HCT116 (cell line): Measurements from ENCODE around the gene GRIN2D. TPM values are rescaled to one million over a fixed set of nuclear protein-coding genes. Genes with fewer than 3 reads are reported as not detected.

ENCODE experiments used
- ATAC-seq: fragments of 200-7000 bp; cut with Tn5 transposase; 2 replicates; pipeline ENCODE4 v1.9.1; 2020; ENCODE audit warnings: mild to moderate bottlenecking, moderate library complexity
- BruUV-seq: library from RNA; stranded (reverse); fragments of 400-500 nt; replicated peaks from 2 replicates; lab custom pipeline; 2021; lab: Mats Ljungman, UMichigan
- CTCF ChIA-PET: fragments of 300-600 bp; sonication (Branson Sonifier 250); formaldehyde crosslinking; loops from one replicate; lab custom pipeline; 2021; ENCODE audit warnings: antibody characterized with exemption; lab: Charles Lee
- POLR2A ChIA-PET: fragments of 300-600, 350-600 bp; sonication (Branson Sonifier 250); formaldehyde crosslinking; loops from one replicate; lab custom pipeline; 2021; ENCODE audit warnings: antibody characterized with exemption; lab: Charles Lee
- RAD21 ChIA-PET, 2 experiments: fragments of 300-600 bp; sonication (Branson Sonifier 250); formaldehyde crosslinking; loops; one replicate each; lab custom pipeline; 2023; ENCODE audit warnings: low total read pairs in 2 of 2; ENCODE audit not compliant: uncharacterized antibody in 2 of 2, unreplicated experiment in 2 of 2, low non-redundant PET in 1 of 2; lab: Charles Lee
- DNase-seq: peaks from one replicate; pipeline ENCODE4 v3.0.0-alpha.2; 2010; ENCODE audit warnings: low read depth, low spot score
- H2AFZ ChIP-seq: fragments of 200-600 bp; shearing (Covaris generic), sonication (generic); 2 replicates; pipeline ENCODE4 v1.6.1; 2017; ENCODE audit warnings: low read depth, mixed run types, mixed read lengths, antibody characterized with exemption, low read length; ENCODE audit not compliant: poor library complexity, severe bottlenecking
- H3K27ac ChIP-seq: 2 replicates; pipeline ENCODE4 v1.5.1; 2012; ENCODE audit warnings: low read depth, low read length
- H3K27me3 ChIP-seq: fragments of 200-600 bp; sonication (generic); 2 replicates; pipeline ENCODE4 v1.6.1; 2016; ENCODE audit warnings: mixed run types, low read length, mixed read lengths; ENCODE audit not compliant: insufficient read depth
- H3K36me3 ChIP-seq, 2 experiments: fragments of 200-500 bp in 1 of 2; fragments of 200-600 bp in 1 of 2; sonication (Bioruptor generic) in 1 of 2; sonication (generic) in 1 of 2; 2 replicates each; pipeline versions ENCODE4 v1.5.1 to v1.6.1; 2014 to 2016; ENCODE audit warnings: low read length in 2 of 2, inconsistent platforms in 1 of 2, mixed read lengths in 1 of 2, mixed run types in 1 of 2; ENCODE audit not compliant: insufficient read depth in 2 of 2, control insufficient read depth in 1 of 2
- H3K4me1 ChIP-seq, 2 experiments: fragments of 200-600 bp in 1 of 2; sonication (generic) in 1 of 2; 2 replicates each; pipeline versions ENCODE4 v1.5.1 to v1.6.1; 2012 to 2017; ENCODE audit warnings: low read length in 2 of 2, inconsistent platforms in 1 of 2, mild to moderate bottlenecking in 1 of 2, mixed read lengths in 1 of 2, mixed run types in 1 of 2, moderate library complexity in 1 of 2; ENCODE audit not compliant: insufficient read depth in 2 of 2, control insufficient read depth in 1 of 2
- H3K4me2 ChIP-seq: fragments of 200-600 bp; sonication (generic); 2 replicates; pipeline ENCODE4 v1.6.1; 2017; ENCODE audit warnings: mixed run types, low read length, mixed read lengths
- H3K4me3 ChIP-seq, 2 experiments: fragments of 200-600 bp in 1 of 2; sonication (generic) in 1 of 2; replicated peaks in 1 of 2; 2 replicates each; pipeline ENCODE4 v1.5.1; 2011 to 2016; ENCODE audit warnings: low read length in 2 of 2, control low read depth in 1 of 2, low read depth in 1 of 2, mild to moderate bottlenecking in 1 of 2, mixed read lengths in 1 of 2, mixed run types in 1 of 2
- H3K79me2 ChIP-seq: fragments of 200-600 bp; sonication (generic); 2 replicates; pipeline ENCODE4 v1.6.1; 2017; ENCODE audit warnings: mild to moderate bottlenecking, mixed run types, low read length, moderate library complexity, mixed read lengths; ENCODE audit not compliant: insufficient read depth
- H3K9ac ChIP-seq: fragments of 200-600 bp; sonication (generic); 2 replicates; pipeline ENCODE4 v1.6.1; 2016; ENCODE audit warnings: low read length, mixed read lengths
- H3K9me2 ChIP-seq: fragments of 200-600 bp; sonication (generic), shearing (Covaris generic); 2 replicates; pipeline ENCODE4 v1.6.1; 2017; ENCODE audit warnings: mixed run types, mild to moderate bottlenecking, moderate library complexity; ENCODE audit not compliant: insufficient read depth
- H3K9me3 ChIP-seq, 2 experiments: fragments of 200-500 bp in 1 of 2; fragments of 200-600 bp in 1 of 2; sonication (Bioruptor generic) in 1 of 2; sonication (generic) in 1 of 2; 2 replicates each; pipeline ENCODE4 v1.6.1; 2014 to 2017; ENCODE audit warnings: low read length in 2 of 2, mixed read lengths in 2 of 2, inconsistent platforms in 1 of 2, low read depth in 1 of 2, mild to moderate bottlenecking in 1 of 2, mixed run types in 1 of 2, moderate library complexity in 1 of 2; ENCODE audit not compliant: control insufficient read depth in 1 of 2, insufficient read depth in 1 of 2
- H4K20me1 ChIP-seq: fragments of 200-600 bp; sonication (generic), shearing (Covaris generic); 2 replicates; pipeline ENCODE4 v1.6.1; 2017; ENCODE audit warnings: mixed run types, mild to moderate bottlenecking, moderate library complexity; ENCODE audit not compliant: insufficient read depth
- CEBPB ChIP-seq: IDR thresholded peaks from 2 replicates; pipeline ENCODE4 v1.6.1; 2012; ENCODE audit warnings: low read depth
- EZH2 ChIP-seq: fragments of 200-600 bp; sonication (generic); IDR thresholded peaks from 2 replicates; pipeline ENCODE4 v1.6.1; 2017; ENCODE audit warnings: antibody characterized with exemption, mixed run types
- EZH2phosphoT487 ChIP-seq: fragments of 200-600 bp; IDR thresholded peaks from 2 replicates; pipeline ENCODE4 v1.6.1; 2018; ENCODE audit warnings: antibody characterized with exemption, borderline replicate concordance
- FOSL1 ChIP-seq: IDR thresholded peaks from 2 replicates; pipeline ENCODE4 v1.6.1; 2012; ENCODE audit warnings: low read depth
- POLR2AphosphoS5 ChIP-seq: IDR thresholded peaks from 2 replicates; pipeline ENCODE4 v1.6.1; 2011; ENCODE audit warnings: mild to moderate bottlenecking, low read depth, low read length, moderate library complexity
- SIN3A ChIP-seq: IDR thresholded peaks from 2 replicates; pipeline ENCODE4 v1.6.1; 2012; ENCODE audit warnings: low read depth
- SRF ChIP-seq: IDR thresholded peaks from 2 replicates; pipeline ENCODE4 v1.6.1; 2012; ENCODE audit warnings: low read depth
- TCF7L2 ChIP-seq: IDR thresholded peaks from 2 replicates; pipeline ENCODE4 v1.7.0; 2011; ENCODE audit warnings: borderline replicate concordance, inconsistent platforms; ENCODE audit not compliant: insufficient read depth, insufficient read length; ENCODE audit errors: extremely low read depth
- ZNF274 ChIP-seq: fragments of 200-500 bp; sonication (Bioruptor generic); IDR thresholded peaks from 2 replicates; pipeline ENCODE4 v1.6.1; 2014; ENCODE audit warnings: mild to moderate bottlenecking, low read depth, low read length, inconsistent platforms
- intact Hi-C: fragments of 100-400 bp; cut with micrococcal nuclease; formaldehyde crosslinking; loops from 2 replicates; pipeline ENCODE4 v1.10.0; 2022
- total RNA-seq: library from RNA; stranded (reverse); gene quantifications from one replicate; pipeline ENCODE4 v1.2.1, GENCODE V29; 2021; ENCODE audit not compliant: unreplicated experiment
- TF ChIP-seq, protein P1 (sequence below): IDR thresholded peaks from 2 replicates; pipeline ENCODE4 v1.6.1; 2012
- TF ChIP-seq, protein P2 (sequence below), 3 experiments: fragments of 200-600 bp in 1 of 3; sonication (generic) in 1 of 3; IDR thresholded peaks in 2 of 3; conservative IDR thresholded peaks in 1 of 3; 2 replicates each; pipeline ENCODE4 v1.5.1; 2012 to 2017; ENCODE audit warnings: low read depth in 2 of 3, low read length in 2 of 3, antibody characterized with exemption in 1 of 3, borderline replicate concordance in 1 of 3, control low read depth in 1 of 3, mild to moderate bottlenecking in 1 of 3, mixed read lengths in 1 of 3, mixed run types in 1 of 3, moderate library complexity in 1 of 3; ENCODE audit not compliant: insufficient read depth in 1 of 3
- TF ChIP-seq, protein P3 (sequence below): IDR thresholded peaks from 2 replicates; pipeline ENCODE4 v1.6.1; 2011; ENCODE audit warnings: mild to moderate bottlenecking, low read length, moderate library complexity; ENCODE audit not compliant: insufficient replicate concordance; ENCODE audit errors: extremely low read depth

The GRIN2D gene
- total RNA-seq, 1 experiment from 2014 or later, result 26.2 TPM

DNA sequence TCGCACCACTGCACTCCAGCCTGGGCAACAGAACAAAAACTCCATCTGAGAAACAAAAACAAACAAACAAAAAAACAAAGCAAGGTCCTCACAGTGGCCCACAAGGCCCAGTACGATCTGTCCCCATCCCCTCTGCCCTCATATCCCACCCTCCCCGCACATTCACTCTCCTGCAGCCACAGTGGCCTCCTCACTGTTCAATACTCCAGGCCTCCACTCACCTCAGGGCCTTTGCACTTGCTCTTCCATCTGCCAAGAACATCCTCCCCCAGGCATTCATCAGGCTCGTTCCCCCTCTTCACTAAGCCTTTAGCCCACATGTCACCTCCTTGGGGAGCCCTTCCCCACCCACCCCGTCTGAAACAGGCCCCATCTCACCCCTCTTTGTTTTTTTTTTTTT lies 34.3 kb upstream of the GRIN2D start:
- Histone ChIP-seq H3K9me2 (no peaks in the 10 kb centered on the region), H3K4me2 (no peak overlapping the region), H3K9me3 (no peaks in the 10 kb centered on the region), H3K27ac (no peak overlapping the region), H4K20me1 (no peaks in the 10 kb centered on the region), H3K79me2 (no peaks in the 10 kb centered on the region), H3K4me1 (peaks cover 18 to 49% of the 10 kb centered on the region in 2 experiments), H3K9ac (no peak overlapping the region), H3K27me3 (no peaks in the 10 kb centered on the region), H3K36me3 (no peaks in the 10 kb centered on the region), H2AFZ (no peak overlapping the region), H3K4me3 (no peak overlapping the region)
- no TSS peak for BruUV-seq
- ATAC-seq (no peak), DNase-seq (no peak)
- TF ChIP-seq EZH2, result no peak
- RAD21 ChIA-PET, result no interaction called here
- intact Hi-C loops, result no loop called here
- POLR2A ChIA-PET, result no interaction called here
- CTCF ChIA-PET, result interaction anchor here (1.2 kb wide), 1 partner anchor 25 kb away, joined by 6 read pairs; no protein-coding TSS in a partner anchor

DNA sequence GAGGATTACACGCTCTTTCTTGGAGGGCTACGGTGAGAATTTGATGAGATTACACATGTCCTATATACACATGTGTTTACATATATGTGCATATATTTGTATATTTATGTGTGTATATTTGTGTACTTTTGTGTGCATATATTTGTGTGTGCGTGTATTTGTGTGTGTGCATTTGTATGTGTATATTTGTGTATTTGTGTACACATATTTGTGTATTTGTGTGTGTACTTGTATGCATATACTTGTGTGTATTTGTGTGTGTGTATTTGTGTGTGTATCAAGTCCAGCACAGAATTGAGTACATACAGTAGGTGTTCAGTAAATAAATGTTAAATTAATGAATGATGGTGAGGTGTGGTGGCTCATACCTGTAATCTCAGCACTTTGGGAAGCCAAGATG lies 31.6 kb upstream of the GRIN2D start:
- Histone ChIP-seq H4K20me1 (no peaks in the 10 kb centered on the region), H3K27me3 (no peaks in the 10 kb centered on the region), H2AFZ (no peak overlapping the region), H3K9me2 (no peaks in the 10 kb centered on the region), H3K4me3 (no peak overlapping the region), H3K4me2 (no peak overlapping the region), H3K9ac (no peak overlapping the region)
- ATAC-seq, result no peak
- CTCF ChIA-PET, result interaction anchor here (2.5 kb wide), 1 partner anchor 28 kb away, joined by 24 read pairs; no protein-coding TSS in a partner anchor
- TF ChIP-seq POLR2AphosphoS5, result no peak
- TF ChIP-seq, protein P1, sequence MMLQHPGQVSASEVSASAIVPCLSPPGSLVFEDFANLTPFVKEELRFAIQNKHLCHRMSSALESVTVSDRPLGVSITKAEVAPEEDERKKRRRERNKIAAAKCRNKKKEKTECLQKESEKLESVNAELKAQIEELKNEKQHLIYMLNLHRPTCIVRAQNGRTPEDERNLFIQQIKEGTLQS, result no peak
- no peak for TF ChIP-seq ZNF274
- TF ChIP-seq, protein P2, sequence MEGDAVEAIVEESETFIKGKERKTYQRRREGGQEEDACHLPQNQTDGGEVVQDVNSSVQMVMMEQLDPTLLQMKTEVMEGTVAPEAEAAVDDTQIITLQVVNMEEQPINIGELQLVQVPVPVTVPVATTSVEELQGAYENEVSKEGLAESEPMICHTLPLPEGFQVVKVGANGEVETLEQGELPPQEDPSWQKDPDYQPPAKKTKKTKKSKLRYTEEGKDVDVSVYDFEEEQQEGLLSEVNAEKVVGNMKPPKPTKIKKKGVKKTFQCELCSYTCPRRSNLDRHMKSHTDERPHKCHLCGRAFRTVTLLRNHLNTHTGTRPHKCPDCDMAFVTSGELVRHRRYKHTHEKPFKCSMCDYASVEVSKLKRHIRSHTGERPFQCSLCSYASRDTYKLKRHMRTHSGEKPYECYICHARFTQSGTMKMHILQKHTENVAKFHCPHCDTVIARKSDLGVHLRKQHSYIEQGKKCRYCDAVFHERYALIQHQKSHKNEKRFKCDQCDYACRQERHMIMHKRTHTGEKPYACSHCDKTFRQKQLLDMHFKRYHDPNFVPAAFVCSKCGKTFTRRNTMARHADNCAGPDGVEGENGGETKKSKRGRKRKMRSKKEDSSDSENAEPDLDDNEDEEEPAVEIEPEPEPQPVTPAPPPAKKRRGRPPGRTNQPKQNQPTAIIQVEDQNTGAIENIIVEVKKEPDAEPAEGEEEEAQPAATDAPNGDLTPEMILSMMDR (IDR thresholded peaks at IDR 0.05 in 2 of 3, conservative IDR thresholded peaks at IDR 0.05 in 1 of 3; ENCODE audit: borderline replicate concordance in 1 of 3, insufficient read depth in 1 of 3, low read depth in 2 of 3, low read length in 2 of 3), result no peak
- no peak for TF ChIP-seq EZH2phosphoT487
- no peak for TF ChIP-seq TCF7L2
- TF ChIP-seq, protein P3, sequence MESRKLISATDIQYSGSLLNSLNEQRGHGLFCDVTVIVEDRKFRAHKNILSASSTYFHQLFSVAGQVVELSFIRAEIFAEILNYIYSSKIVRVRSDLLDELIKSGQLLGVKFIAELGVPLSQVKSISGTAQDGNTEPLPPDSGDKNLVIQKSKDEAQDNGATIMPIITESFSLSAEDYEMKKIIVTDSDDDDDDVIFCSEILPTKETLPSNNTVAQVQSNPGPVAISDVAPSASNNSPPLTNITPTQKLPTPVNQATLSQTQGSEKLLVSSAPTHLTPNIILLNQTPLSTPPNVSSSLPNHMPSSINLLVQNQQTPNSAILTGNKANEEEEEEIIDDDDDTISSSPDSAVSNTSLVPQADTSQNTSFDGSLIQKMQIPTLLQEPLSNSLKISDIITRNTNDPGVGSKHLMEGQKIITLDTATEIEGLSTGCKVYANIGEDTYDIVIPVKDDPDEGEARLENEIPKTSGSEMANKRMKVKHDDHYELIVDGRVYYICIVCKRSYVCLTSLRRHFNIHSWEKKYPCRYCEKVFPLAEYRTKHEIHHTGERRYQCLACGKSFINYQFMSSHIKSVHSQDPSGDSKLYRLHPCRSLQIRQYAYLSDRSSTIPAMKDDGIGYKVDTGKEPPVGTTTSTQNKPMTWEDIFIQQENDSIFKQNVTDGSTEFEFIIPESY, result no peak
- TF ChIP-seq SIN3A, result no peak
- TF ChIP-seq CEBPB, result no peak
- no peak for TF ChIP-seq FOSL1
- TF ChIP-seq SRF, result no peak
- TF ChIP-seq, all 23 proteins: peak for 0
- POLR2A ChIA-PET, result interaction anchor here (2.3 kb wide), 1 partner anchor 29 kb away, joined by 16 read pairs; no protein-coding TSS in a partner anchor
- DNase-seq, result no peak
- intact Hi-C loops, result loop anchor here (5.0 kb wide), 1 partner anchor 35 kb away; no protein-coding TSS in a partner anchor
- no peaks in the 10 kb centered on the region for H3K36me3 ChIP-seq
- H3K79me2 ChIP-seq, result no peaks in the 10 kb centered on the region
- H3K4me1 ChIP-seq, result peaks cover 8 to 33% of the 10 kb centered on the region in 2 experiments
- RAD21 ChIA-PET, result no interaction called here
- H3K9me3 ChIP-seq, result no peaks in the 10 kb centered on the region
- no TSS peak for BruUV-seq
- no peak overlapping the region for H3K27ac ChIP-seq
